Measurements from ENCODE around the gene MOB3A. TPM values are rescaled to one million over a fixed set of nuclear protein-coding genes. Genes with fewer than 3 reads are reported as not detected.
A peak's percentile ranks its signal among the peaks of the same experiment; 100 is the strongest.

Gene MOB3A
- total RNA-seq, 4 donors from 2014 or later = 16.0 to 30.8 (median 22.2) TPM

DNA sequence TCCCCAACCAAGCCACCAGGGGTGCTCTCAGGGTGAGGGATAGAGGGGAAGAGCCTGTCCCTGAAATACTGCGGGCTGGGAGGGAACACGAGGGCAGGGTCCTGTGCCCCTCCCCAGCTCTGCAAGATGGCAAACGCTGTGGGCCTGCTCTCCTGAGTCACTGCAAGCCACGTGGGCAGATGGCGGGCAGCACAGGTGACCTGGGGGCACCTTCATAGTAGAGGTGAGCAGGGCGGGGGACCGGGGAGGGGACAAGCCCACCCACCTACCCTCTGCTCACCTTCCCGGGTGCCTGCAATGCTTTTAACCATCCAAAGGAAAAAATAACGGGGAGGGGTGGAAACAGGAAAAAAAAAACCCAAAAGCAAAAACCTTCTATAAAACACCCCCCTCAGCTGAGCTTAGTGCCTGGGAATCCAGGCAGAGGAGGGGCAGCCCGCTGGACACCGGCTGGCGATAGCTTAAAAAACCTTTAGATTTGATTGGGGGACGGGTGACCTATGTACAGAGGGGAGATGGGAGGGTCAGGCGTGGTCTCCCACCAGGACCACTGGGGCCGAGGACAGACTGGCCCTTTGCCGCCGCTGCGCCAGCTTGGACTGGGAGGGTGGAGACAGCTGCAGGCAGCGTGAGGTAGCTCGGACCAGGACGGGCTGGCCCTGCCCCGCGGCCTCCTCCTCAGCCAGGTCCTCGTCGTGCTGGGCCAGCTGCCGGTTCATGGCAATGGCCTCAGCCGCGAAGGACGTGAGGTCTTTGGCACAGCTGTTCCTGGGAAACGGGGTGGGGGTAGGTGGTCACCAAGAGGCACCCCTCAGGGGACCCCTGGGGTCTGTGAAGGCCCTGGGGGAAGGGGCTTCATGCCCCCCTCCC, 56.8 kb downstream of the MOB3A start:
- H3K4me1 ChIP-seq = peaks cover 34 to 38% of the 10 kb centered on the region in 2 donors

DNA sequence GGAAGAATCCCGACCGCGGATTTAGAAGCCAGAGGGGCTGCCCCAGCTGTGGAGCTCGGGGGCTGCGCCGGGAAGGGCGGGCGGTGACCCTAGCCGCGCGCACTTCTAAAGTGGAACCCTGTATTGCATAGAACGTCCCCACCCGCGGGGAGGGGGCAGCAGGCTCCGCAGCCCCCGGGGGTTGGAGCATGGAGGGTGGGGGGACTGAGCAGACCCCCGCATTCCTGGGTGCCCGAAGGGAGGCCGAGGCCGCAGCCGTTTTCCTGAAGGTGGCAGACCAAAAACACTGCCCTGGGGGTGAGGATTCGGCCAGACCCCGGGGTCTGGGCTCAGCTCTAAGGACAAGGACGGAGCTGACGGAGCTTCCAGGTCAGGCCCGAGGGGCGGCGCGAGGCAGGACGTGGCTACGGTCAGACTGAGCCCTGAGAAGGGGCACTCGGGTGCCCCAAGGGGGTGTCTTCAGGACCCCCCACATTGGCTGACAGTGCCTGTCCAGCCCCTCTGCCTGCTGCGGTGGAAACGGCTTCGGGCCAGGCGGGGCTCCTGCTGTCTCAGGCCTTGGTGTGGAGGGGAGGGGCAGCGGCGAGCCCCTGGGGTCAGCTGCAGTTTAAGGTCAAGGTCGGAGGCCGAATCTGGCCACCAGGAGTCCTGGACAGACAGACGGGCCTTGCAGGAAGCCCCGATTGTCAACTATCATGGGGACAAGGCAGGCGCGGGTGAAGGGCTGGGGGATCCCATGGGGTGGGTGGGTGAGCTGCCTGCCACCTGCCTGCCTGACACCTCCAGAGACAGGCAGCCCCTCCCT, 57.6 kb downstream of the MOB3A start:
- peak; percentile 9 to 46 for DNase-seq
- Histone ChIP-seq H3K9me3 (peaks cover 0 to 6% (median 6%) of the 10 kb centered on the region in 3 donors), H3K27ac (peak overlapping the region; percentile 96 to 100 (median 100)), H3K27me3 (no peaks in the 10 kb centered on the region), H3K4me3 (no peak overlapping the region), H3K36me3 (peaks cover 0 to 42% of the 10 kb centered on the region in 2 donors), H3K4me1 (peaks cover 30 to 33% of the 10 kb centered on the region in 2 donors)
- in situ Hi-C loops (cut with MboI; ENCODE audit: low sequenced_read_pairs in 4 of 4) (no loop called here), intact Hi-C loops (cut with DNase I; ENCODE audit: low total_unique reads) (no loop called here)
- no peak for ATAC-seq
- TF ChIP-seq, protein P1, sequence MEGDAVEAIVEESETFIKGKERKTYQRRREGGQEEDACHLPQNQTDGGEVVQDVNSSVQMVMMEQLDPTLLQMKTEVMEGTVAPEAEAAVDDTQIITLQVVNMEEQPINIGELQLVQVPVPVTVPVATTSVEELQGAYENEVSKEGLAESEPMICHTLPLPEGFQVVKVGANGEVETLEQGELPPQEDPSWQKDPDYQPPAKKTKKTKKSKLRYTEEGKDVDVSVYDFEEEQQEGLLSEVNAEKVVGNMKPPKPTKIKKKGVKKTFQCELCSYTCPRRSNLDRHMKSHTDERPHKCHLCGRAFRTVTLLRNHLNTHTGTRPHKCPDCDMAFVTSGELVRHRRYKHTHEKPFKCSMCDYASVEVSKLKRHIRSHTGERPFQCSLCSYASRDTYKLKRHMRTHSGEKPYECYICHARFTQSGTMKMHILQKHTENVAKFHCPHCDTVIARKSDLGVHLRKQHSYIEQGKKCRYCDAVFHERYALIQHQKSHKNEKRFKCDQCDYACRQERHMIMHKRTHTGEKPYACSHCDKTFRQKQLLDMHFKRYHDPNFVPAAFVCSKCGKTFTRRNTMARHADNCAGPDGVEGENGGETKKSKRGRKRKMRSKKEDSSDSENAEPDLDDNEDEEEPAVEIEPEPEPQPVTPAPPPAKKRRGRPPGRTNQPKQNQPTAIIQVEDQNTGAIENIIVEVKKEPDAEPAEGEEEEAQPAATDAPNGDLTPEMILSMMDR (IDR thresholded peaks at IDR 0.05 in 4 of 5, conservative IDR thresholded peaks at IDR 0.05 in 1 of 5) = no peak
- TF ChIP-seq POLR2A (IDR thresholded peaks at IDR 0.05) = no peak

More for the DNA sequence above, 56.8 kb downstream of the MOB3A start:
- intact Hi-C loops (cut with DNase I; ENCODE audit: low total_unique reads) = no loop called here
- Histone ChIP-seq H3K4me3 (no peak overlapping the region), H3K27me3 (no peaks in the 10 kb centered on the region), H3K9me3 (peaks cover 0 to 6% (median 6%) of the 10 kb centered on the region in 3 donors), H3K27ac (peak overlapping the region; percentile 96 to 100 (median 100)), H3K36me3 (peaks cover 0 to 42% of the 10 kb centered on the region in 2 donors)
- in situ Hi-C loops (cut with MboI; ENCODE audit: low sequenced_read_pairs in 4 of 4) = no loop called here
- ATAC-seq (peak in 1 of 2 donors; percentile 10), DNase-seq (peak; percentile 33 to 80)
- no peak for TF ChIP-seq POLR2A (IDR thresholded peaks at IDR 0.05)
- TF ChIP-seq, protein P1 (IDR thresholded peaks at IDR 0.05 in 4 of 5, conservative IDR thresholded peaks at IDR 0.05 in 1 of 5) = peak in 1 of 5 experiments; percentile 23

DNA sequence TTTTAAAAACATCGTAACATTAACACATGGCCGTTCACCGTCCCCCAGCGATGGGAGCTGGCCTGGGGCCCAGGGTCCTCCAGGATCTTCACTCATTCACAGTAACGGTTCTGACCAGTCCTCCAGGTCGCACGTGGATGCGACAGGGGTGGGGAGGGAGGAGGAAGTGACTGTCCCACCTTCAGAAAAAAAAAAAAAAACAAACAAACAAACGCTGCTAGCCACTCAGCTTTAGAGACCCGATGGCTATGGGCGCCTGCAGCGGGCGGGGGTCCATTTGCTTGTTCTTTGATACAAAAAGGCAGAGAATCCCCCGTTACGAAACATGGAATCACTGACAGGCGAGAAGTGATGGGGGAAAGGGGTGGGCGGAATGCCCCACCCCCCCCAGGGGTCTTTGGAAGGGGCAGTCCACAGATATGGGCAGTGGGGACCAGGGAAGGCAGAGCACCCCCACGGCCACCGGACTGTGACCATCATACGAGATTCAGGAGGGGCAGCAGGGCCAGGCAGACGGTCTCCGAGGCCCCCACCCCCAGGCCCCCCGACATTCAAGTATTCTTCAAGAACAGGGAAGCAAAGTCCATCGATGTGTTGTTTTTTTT, 58.4 kb downstream of the MOB3A start:
- TF ChIP-seq, protein P1 (IDR thresholded peaks at IDR 0.05 in 4 of 5, conservative IDR thresholded peaks at IDR 0.05 in 1 of 5) = no peak
- TF ChIP-seq POLR2A (IDR thresholded peaks at IDR 0.05) = no peak
- Histone ChIP-seq H3K4me3 (no peak overlapping the region), H3K27me3 (no peaks in the 10 kb centered on the region), H3K36me3 (peaks cover 0 to 38% of the 10 kb centered on the region in 2 donors), H3K27ac (peak overlapping the region; percentile 96 to 100 (median 100)), H3K4me1 (peaks cover 22 to 29% of the 10 kb centered on the region in 2 donors), H3K9me3 (peaks cover 0 to 6% (median 6%) of the 10 kb centered on the region in 3 donors)
- peak in 1 of 2 donors; percentile 31 for DNase-seq
- in situ Hi-C loops (cut with MboI; ENCODE audit: low sequenced_read_pairs in 4 of 4) = no loop called here
- intact Hi-C loops (cut with DNase I; ENCODE audit: low total_unique reads) = no loop called here
- ATAC-seq = no peak

DNA sequence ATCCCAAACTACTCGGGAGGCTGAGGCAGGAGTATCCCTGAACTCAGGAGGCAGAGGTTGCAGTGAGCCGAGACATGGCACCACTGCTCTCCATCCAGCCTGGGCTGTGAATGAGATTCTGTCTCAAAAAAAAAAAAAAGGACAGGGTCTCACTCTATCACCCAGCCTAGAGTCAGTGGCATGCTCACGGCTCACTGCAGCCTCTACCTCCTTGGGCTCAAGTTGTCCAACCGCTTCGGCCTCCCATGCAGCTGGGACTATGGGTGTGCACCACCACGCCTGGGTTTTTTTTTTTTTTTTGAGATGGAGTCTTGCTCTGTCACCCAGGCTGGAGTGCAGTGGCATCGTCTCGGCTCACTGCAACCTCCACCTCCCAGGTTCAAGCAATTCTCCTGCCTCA, 59.7 kb downstream of the MOB3A start:
- Histone ChIP-seq H3K27me3 (no peaks in the 10 kb centered on the region), H3K4me3 (no peak overlapping the region), H3K9me3 (peaks cover 0 to 6% (median 6%) of the 10 kb centered on the region in 3 donors), H3K36me3 (peaks cover 0 to 36% of the 10 kb centered on the region in 2 donors), H3K27ac (peak overlapping the region; percentile 96 to 100 (median 100)), H3K4me1 (peaks cover 21 to 30% of the 10 kb centered on the region in 2 donors)
- DNase-seq (no peak), ATAC-seq (no peak)
- intact Hi-C loops (cut with DNase I; ENCODE audit: low total_unique reads) (no loop called here), in situ Hi-C loops (cut with MboI; ENCODE audit: low sequenced_read_pairs in 4 of 4) (no loop called here)
- TF ChIP-seq, protein P1 (IDR thresholded peaks at IDR 0.05 in 4 of 5, conservative IDR thresholded peaks at IDR 0.05 in 1 of 5) = no peak
- TF ChIP-seq POLR2A (IDR thresholded peaks at IDR 0.05) = no peak
